ENCODE data around the gene FRMPD1. TPM values are rescaled to one million over a fixed set of nuclear protein-coding genes. Genes with fewer than 3 reads are reported as not detected.
A peak's percentile ranks its signal among the peaks of the same experiment; 100 is the strongest.

Gene FRMPD1
- total and polyA plus RNA-seq, 2 of the 13 experiments (the other 11 are each of a cell fraction or from before 2014, with no cell fraction given), result not detected

GRCh38 chr9:37700900-37701299 lies 50.1 kb downstream of the FRMPD1 start:
- Histone ChIP-seq H4K20me1 (ENCODE audit: insufficient read depth, low read length) (no peaks in the 10 kb centered on the region), H2AFZ (ENCODE audit: low read length) (no peak overlapping the region), H3K36me3 (replicated peaks in 1 of 2; ENCODE audit: control insufficient read depth in 1 of 2, insufficient read depth in 2 of 2, low read length in 2 of 2) (no peaks in the 10 kb centered on the region), H3K4me3 (replicated peaks in 1 of 3; ENCODE audit: insufficient read depth in 1 of 3, low read depth in 2 of 3, low read length in 3 of 3) (no peak overlapping the region), H3K27me3 (ENCODE audit: control insufficient read depth in 1 of 2, insufficient read depth in 2 of 2, low read length in 2 of 2) (no peaks in the 10 kb centered on the region; a peak in 1 of 5 replicates), H3K9ac (ENCODE audit: insufficient read depth, low read depth, low read length) (no peak overlapping the region), H3K27ac (ENCODE audit: extremely low read length, insufficient read depth, low read length) (no peak overlapping the region), H3K4me1 (ENCODE audit: insufficient read depth, low read length) (peaks cover 21% of the 10 kb centered on the region), H3K4me2 (ENCODE audit: low read depth, low read length) (no peak overlapping the region), H3K9me3 (ENCODE audit: low read length) (no peaks in the 10 kb centered on the region), H3K79me2 (ENCODE audit: insufficient read depth, low read length) (no peaks in the 10 kb centered on the region)
- DNase-seq (ENCODE audit: low spot score) (peak; percentile 67), FAIRE-seq (peak; percentile 64), ATAC-seq (peak; percentile 98)
- WGBS (ENCODE audit: low lambda C conversion rate), result 5% methylated on average over 3 of the region's 3 CpGs
- in situ Hi-C loops (cut with HindIII; ENCODE audit: extremely low pct_ligation_motif_present, low pct_unique_long_range_greater_than_20kb), result no loop called here
- intact Hi-C loops (cut with micrococcal nuclease; ENCODE audit: unreplicated experiment), result no loop called here
- BruUV-seq (replicated peaks), result no TSS peak
- CTCF ChIA-PET (ENCODE audit: low intra/inter-chr PET ratio, low total read pairs), result no interaction called here
- POLR2A ChIA-PET, result no interaction called here
- peak; percentile 76 for TF ChIP-seq HNF4A (CRISPR knock-in tag; IDR thresholded peaks at IDR 0.05)
- peak; percentile 22; the same call in 1 of the 2 replicates for TF ChIP-seq TARDBP (CRISPR knock-in tag; IDR thresholded peaks at IDR 0.05)
- no peak for TF ChIP-seq ZFX (CRISPR knock-in tag; IDR thresholded peaks at IDR 0.05; ENCODE audit: low read depth)
- TF ChIP-seq YY1 (IDR thresholded peaks at IDR 0.05; ENCODE audit: insufficient read depth, insufficient replicate concordance, low read depth, low read length), result peak; percentile 59
- TF ChIP-seq PAXIP1 (CRISPR knock-in tag; conservative IDR thresholded peaks at IDR 0.05), result peak; percentile 66
- TF ChIP-seq NR2F1 (CRISPR knock-in tag; IDR thresholded peaks at IDR 0.05), result peak in 1 of 2 experiments; percentile 74; a peak in 2 of 4 replicates
- no peak for TF ChIP-seq YEATS4 (CRISPR knock-in tag; IDR thresholded peaks at IDR 0.05; ENCODE audit: borderline replicate concordance)
- 0 out of 2 replicates have a peak, but pooled peaks have one; percentile 24 for TF ChIP-seq SKIL (CRISPR knock-in tag; IDR thresholded peaks at IDR 0.05; ENCODE audit: borderline replicate concordance)
- peak; percentile 54; the same call in 1 of the 2 replicates for TF ChIP-seq ZHX1 (CRISPR knock-in tag; IDR thresholded peaks at IDR 0.05; ENCODE audit: low read depth)
- TF ChIP-seq GFI1 (CRISPR knock-in tag; IDR thresholded peaks at IDR 0.05; ENCODE audit: borderline replicate concordance), result peak; percentile 26; the same call in 1 of the 2 replicates
- TF ChIP-seq TEAD3 (CRISPR knock-in tag; optimal IDR thresholded peaks at IDR 0.05; ENCODE audit: borderline replicate concordance), result peak; percentile 31
- TF ChIP-seq ZBTB44 (CRISPR knock-in tag; IDR thresholded peaks at IDR 0.05), result no peak
- TF ChIP-seq ATRX (CRISPR knock-in tag; IDR thresholded peaks at IDR 0.05; ENCODE audit: borderline replicate concordance), result no peak
- 0 out of 2 replicates have a peak, but pooled peaks have one; percentile 29 for TF ChIP-seq MIXL1 (CRISPR knock-in tag; IDR thresholded peaks at IDR 0.05)

All from HepG2 (cell line).